Measurements from ENCODE around the gene PCDHA8.
"Not testable (repeated sequence)": the region's sequence is repeated elsewhere in the genome, so short reads cannot be mapped to it uniquely, and the experiment has no call there.

The PCDHA8 gene

GRCh38 chr5:140840978-140841962 lies at the start of gene PCDHA8:
Gene PCDHA8 (plus strand): TSS chr5:140841187. CDS start chr5:140841322, 135 bp downstream.
- no peak for DNase-seq (ENCODE audit: low spot score)

- no peak for DNase-seq (ENCODE audit: low spot score)
Measured at GRCh38 chr5:140794595-140795258, 46.3 kb upstream of the PCDHA8 start, which contains the start of gene PCDHA2. Gene PCDHA2 (plus strand): TSS chr5:140794852.

- peak; percentile 16 for DNase-seq (ENCODE audit: low spot score)
Measured at GRCh38 chr5:140795259-140795641, 45.7 kb upstream of the PCDHA8 start.

- not testable (repeated sequence) for DNase-seq (ENCODE audit: low spot score)
Measured at GRCh38 chr5:140796072-140796717, 44.8 kb upstream of the PCDHA8 start.

GRCh38 chr5:140796718-140797095 lies 44.3 kb upstream of the PCDHA8 start:
- DNase-seq (ENCODE audit: low spot score) = no peak

- DNase-seq (ENCODE audit: low spot score) = no peak
Measured at GRCh38 chr5:140800816-140801493, 40.0 kb upstream of the PCDHA8 start, which contains the start of gene PCDHA3. Gene PCDHA3 (plus strand): TSS chr5:140801057.

- no peak for DNase-seq (ENCODE audit: low spot score)
Measured at GRCh38 chr5:140801494-140801841, 39.5 kb upstream of the PCDHA8 start.

GRCh38 chr5:140802381-140802780 lies 38.6 kb upstream of the PCDHA8 start:
- not testable (repeated sequence) for DNase-seq (ENCODE audit: low spot score)

GRCh38 chr5:140802781-140803271 lies 38.2 kb upstream of the PCDHA8 start:
- DNase-seq (ENCODE audit: low spot score) = no peak

- no peak for DNase-seq (ENCODE audit: low spot score)
Measured at GRCh38 chr5:140806834-140807775, 33.9 kb upstream of the PCDHA8 start, which contains the start of gene PCDHA4. Gene PCDHA4 (plus strand): TSS chr5:140807068.

GRCh38 chr5:140808241-140808888 lies 32.6 kb upstream of the PCDHA8 start:
- DNase-seq (ENCODE audit: low spot score) = not testable (repeated sequence)

- no peak for DNase-seq (ENCODE audit: low spot score)
Measured at GRCh38 chr5:140808889-140809291, 32.1 kb upstream of the PCDHA8 start.

- DNase-seq (ENCODE audit: low spot score) = no peak
Measured at GRCh38 chr5:140821375-140822280, 19.4 kb upstream of the PCDHA8 start, which contains the start of gene PCDHA5. Gene PCDHA5 (plus strand): TSS chr5:140821613.

- DNase-seq (ENCODE audit: low spot score) = no peak
Measured at GRCh38 chr5:140822281-140822629, 18.7 kb upstream of the PCDHA8 start.

- DNase-seq (ENCODE audit: low spot score) = not testable (repeated sequence)
Measured at GRCh38 chr5:140822969-140823368, 18.0 kb upstream of the PCDHA8 start.

GRCh38 chr5:140823475-140823874 lies 17.5 kb upstream of the PCDHA8 start:
- no peak for DNase-seq (ENCODE audit: low spot score)

GRCh38 chr5:140827704-140828361 lies 13.2 kb upstream of the PCDHA8 start, which contains the start of gene PCDHA6:
Gene PCDHA6 (plus strand): TSS chr5:140827960. CDS start chr5:140828092, 132 bp downstream.
- no peak for DNase-seq (ENCODE audit: low spot score)

GRCh38 chr5:140828362-140828737 lies 12.6 kb upstream of the PCDHA8 start:
- DNase-seq (ENCODE audit: low spot score) = no peak

Data from AG20443 (cell line).